ENCODE data around the gene ADARB1. TPM values are rescaled to one million over a fixed set of nuclear protein-coding genes. Genes with fewer than 3 reads are reported as not detected.

Gene ADARB1
- total RNA-seq, 1 experiment from 2014 or later, result 7.9 TPM

DNA sequence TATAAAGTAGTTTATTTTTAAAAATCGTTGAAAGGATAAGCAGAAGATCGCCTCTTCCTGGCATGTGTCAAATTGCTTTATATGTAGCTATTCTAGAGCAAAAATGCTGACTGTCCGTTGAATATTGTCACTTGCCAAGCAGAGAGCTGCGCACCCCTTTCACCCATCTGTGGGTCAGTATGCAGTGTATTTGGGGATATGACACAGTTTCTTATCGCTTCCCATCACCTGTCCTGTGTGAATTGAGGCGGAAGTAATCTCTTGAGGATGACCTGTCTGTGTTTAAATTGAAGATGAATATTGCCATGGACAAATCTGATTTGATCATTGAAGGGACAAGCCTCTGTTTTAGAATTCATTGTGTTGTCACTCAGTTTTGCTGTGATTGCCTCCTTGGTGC, 161.1 kb downstream of the ADARB1 start:
- H3K27me3 ChIP-seq (replicated peaks), result no peaks in the 10 kb centered on the region
- H3K36me3 ChIP-seq, result no peaks in the 10 kb centered on the region
- DNase-seq (ENCODE audit: low read depth in 1 of 2, low spot score in 2 of 2), result no peak
- H3K9me3 ChIP-seq (replicated peaks), result no peaks in the 10 kb centered on the region
- H3K27ac ChIP-seq, result no peak overlapping the region
- H3K4me3 ChIP-seq, result no peak overlapping the region
- H3K4me1 ChIP-seq (replicated peaks), result no peaks in the 10 kb centered on the region

DNA sequence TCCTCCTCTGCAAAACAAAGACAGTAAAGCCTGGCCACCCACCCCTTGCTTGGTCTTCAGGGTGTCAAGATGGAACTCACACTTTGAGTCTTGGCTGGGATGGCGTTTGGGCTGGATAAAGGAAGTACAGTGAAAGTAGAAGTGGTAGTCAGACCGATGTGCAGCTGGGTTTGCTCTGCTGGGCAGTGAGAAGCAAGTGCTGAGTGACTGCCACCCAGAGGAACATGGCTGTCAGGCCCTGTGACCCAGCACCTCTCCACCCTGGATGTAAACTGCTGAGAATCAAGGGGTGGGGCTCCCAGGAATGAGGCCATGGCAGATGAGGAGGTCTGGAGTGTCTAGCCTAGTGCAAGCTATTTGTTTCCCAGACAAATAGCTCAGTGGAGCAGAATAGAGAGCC, 162.1 kb downstream of the ADARB1 start:
- DNase-seq (ENCODE audit: low read depth in 1 of 2, low spot score in 2 of 2), result no peak
- H3K27me3 ChIP-seq (replicated peaks), result no peaks in the 10 kb centered on the region
- H3K4me1 ChIP-seq (replicated peaks), result no peaks in the 10 kb centered on the region
- no peaks in the 10 kb centered on the region for H3K36me3 ChIP-seq
- H3K9me3 ChIP-seq (replicated peaks), result no peaks in the 10 kb centered on the region
- no peak overlapping the region for H3K4me3 ChIP-seq
- H3K27ac ChIP-seq, result no peak overlapping the region

DNA sequence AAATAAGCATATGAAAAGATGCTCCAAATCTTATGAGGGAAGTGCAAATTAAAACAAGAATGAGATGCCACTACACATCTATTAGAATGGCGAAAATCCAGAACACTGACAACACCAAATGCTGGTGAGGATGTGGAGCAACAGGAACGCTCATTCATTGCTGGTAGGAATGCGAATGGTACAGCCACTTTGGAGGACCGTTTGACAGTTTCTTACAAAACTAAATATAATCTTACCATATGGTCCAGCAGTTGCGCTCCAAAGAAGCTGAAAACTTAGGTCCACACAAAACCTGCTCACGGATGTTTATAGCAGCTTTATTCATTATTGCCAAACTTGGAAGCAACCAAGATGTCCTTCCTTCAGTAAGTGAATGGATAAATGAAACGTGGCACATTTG, 163.0 kb downstream of the ADARB1 start:
- Histone ChIP-seq H3K4me3 (no peak overlapping the region), H3K36me3 (no peaks in the 10 kb centered on the region), H3K4me1 (replicated peaks) (no peaks in the 10 kb centered on the region), H3K9me3 (replicated peaks) (no peaks in the 10 kb centered on the region), H3K27me3 (replicated peaks) (no peaks in the 10 kb centered on the region), H3K27ac (no peak overlapping the region)
- DNase-seq (ENCODE audit: low read depth in 1 of 2, low spot score in 2 of 2), result no peak

DNA sequence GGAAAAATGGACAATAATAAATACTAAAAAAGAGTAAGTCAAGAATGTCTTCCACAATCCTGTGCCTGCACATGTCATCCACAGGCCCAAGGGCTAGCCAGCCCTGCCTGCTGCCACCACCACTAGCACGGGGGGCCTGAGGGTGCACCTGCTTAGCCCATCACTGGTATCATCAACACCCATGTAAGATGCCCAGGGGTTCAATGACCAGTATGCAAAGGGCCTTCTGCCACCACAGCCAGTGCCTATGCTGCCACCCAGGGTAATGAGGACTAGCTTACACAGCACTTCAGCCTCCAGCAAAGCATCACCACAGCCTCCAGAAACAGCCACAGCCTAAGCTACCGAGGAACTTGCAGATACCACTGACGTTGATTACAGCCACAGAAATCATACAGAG, 167.0 kb downstream of the ADARB1 start:
- Histone ChIP-seq H3K4me3 (no peak overlapping the region), H3K27ac (no peak overlapping the region), H3K36me3 (no peaks in the 10 kb centered on the region), H3K4me1 (replicated peaks) (no peaks in the 10 kb centered on the region), H3K9me3 (replicated peaks) (peaks cover 7% of the 10 kb centered on the region; the same call in 1 of the 2 replicates), H3K27me3 (replicated peaks) (no peaks in the 10 kb centered on the region)
- no peak for DNase-seq (ENCODE audit: low read depth in 1 of 2, low spot score in 2 of 2)

DNA sequence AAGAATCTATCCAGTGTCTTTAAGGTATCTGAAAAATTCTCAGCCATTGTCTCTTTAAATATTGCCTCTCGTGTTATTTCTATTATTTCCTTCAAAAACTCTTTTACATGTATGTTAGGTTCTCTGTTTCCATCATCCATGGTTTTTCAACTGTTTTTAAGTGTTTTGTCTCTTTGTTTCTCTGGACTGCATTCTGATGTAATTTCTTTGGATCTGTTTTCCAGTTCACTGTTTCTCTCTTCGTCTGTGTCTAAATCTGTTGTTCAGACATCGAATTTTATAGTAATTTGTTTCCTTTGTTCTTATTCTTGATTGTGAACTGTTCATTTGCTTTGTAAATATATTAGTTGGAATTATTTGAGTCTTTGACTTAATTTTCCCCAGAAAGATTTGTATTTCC, 169.2 kb downstream of the ADARB1 start:
- Histone ChIP-seq H3K4me3 (no peak overlapping the region), H3K27me3 (replicated peaks) (no peaks in the 10 kb centered on the region), H3K4me1 (replicated peaks) (peaks cover 1% of the 10 kb centered on the region), H3K9me3 (replicated peaks) (peaks cover 7% of the 10 kb centered on the region; the same call in 1 of the 2 replicates), H3K27ac (no peak overlapping the region), H3K36me3 (no peaks in the 10 kb centered on the region)
- no peak for DNase-seq (ENCODE audit: low read depth in 1 of 2, low spot score in 2 of 2)

DNA sequence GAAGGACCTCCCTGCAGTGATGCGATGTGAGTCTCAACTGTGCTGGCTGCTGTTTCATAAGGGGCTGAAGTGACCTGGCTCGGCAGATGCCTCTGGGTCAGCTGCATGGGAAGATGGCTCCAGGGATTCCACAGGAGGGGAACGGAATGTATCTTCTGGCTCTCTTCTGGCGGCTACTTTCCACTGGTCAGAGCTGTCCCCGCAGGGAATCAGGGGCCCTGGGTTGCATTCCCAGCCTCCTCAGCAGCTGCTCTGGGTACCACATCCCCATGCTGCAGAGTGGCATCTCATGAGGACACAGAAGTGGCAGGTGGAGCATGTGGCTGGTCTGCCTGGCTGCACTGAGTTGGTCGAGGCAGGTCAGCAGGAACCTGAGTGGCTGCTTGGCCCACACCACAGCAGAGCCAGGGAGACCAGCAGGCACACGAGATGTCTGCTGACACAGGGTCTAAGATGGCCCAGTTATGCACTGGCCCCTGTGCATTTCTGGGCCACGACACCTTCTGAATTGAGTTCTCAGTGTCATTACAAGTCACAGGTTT, 170.5 kb downstream of the ADARB1 start:
- Histone ChIP-seq H3K4me1 (replicated peaks) (peaks cover 8% of the 10 kb centered on the region), H3K4me3 (no peak overlapping the region), H3K27me3 (replicated peaks) (no peaks in the 10 kb centered on the region), H3K36me3 (no peaks in the 10 kb centered on the region), H3K9me3 (replicated peaks) (peaks cover 7% of the 10 kb centered on the region; the same call in 1 of the 2 replicates), H3K27ac (no peak overlapping the region)
- no peak for DNase-seq (ENCODE audit: low read depth in 1 of 2, low spot score in 2 of 2)

DNA sequence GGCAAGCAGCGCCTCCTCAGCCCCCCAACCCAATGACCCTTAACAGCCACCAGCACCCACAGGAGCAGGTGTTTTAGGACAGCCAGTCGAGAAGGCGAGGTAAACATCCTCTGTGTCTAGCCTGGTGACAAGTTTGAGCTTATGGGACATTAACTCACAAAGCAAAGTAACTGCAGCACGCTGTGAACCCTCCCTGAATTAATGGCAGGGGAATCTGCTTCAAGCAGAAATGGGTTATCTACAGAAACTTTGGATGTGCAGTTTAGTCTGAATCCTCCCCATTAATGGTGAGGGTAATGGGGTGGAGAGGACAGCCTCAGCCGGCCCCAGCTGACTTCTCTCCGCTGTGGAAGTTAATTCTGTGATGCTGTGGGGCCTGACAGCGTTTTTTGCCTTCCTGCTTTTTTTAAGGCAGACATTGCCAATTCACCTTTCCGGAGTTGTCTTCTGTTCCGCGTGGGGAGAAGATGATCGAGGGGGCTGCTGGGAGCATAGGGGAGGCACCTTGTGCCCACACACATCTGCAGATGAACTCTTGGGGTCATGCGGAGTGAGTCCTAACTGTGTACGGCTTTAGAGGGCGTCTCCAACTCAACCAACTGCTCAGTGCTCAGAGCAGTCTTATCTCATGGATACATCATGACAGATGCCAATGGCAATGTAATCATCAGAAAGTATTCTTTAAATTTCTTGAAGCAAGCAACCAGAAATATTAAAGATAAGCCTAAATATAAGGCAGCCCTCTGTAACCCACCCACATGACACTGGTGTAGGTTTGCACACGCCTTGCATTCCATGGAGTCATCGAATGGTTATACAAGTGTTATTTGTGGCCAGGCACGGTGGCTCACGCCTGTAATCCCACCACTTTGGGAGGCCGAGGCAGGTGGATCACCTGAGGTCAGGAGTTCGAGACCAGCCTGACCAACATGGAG, 172.3 kb downstream of the ADARB1 start:
- Histone ChIP-seq H3K4me1 (replicated peaks) (peaks cover 8% of the 10 kb centered on the region), H3K4me3 (no peak overlapping the region), H3K27ac (no peak overlapping the region), H3K9me3 (replicated peaks) (peaks cover 7% of the 10 kb centered on the region; the same call in 1 of the 2 replicates), H3K27me3 (replicated peaks) (no peaks in the 10 kb centered on the region), H3K36me3 (no peaks in the 10 kb centered on the region)
- DNase-seq (ENCODE audit: low read depth in 1 of 2, low spot score in 2 of 2), result no peak

DNA sequence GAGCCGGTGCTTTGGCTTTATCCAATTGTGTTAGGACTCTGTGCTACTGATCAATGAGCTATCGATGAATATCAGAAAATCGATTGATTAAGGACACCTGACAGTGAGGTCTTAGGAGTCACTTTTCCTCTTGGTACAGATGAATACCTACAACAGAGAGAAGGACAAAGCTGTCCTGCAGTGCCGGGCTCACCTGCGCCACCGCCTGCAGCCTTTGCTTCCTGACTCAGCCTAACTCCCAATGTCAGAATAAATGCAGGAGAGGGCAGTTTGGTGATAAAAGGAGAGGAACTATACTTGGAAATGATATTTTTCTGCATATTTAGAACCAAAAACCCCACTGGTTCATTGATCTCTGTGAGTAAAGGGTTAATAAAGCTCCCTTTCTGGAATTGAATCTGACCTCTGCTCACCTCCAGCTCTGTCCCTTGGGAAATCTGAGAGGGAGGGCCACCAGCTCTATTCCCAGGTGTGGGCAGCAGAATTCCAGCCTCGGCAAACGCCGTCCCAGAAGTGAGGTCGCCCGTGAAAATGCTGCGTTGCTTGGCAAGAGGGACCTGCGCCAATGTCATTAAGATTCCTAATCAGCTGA, 174.0 kb downstream of the ADARB1 start:
- Histone ChIP-seq H3K9me3 (replicated peaks) (peaks cover 7% of the 10 kb centered on the region; the same call in 1 of the 2 replicates), H3K4me3 (peak overlapping the region; percentile 22), H3K4me1 (replicated peaks) (peaks cover 13% of the 10 kb centered on the region), H3K36me3 (no peaks in the 10 kb centered on the region), H3K27ac (no peak overlapping the region), H3K27me3 (replicated peaks) (no peaks in the 10 kb centered on the region)
- no peak for DNase-seq (ENCODE audit: low read depth in 1 of 2, low spot score in 2 of 2)

DNA sequence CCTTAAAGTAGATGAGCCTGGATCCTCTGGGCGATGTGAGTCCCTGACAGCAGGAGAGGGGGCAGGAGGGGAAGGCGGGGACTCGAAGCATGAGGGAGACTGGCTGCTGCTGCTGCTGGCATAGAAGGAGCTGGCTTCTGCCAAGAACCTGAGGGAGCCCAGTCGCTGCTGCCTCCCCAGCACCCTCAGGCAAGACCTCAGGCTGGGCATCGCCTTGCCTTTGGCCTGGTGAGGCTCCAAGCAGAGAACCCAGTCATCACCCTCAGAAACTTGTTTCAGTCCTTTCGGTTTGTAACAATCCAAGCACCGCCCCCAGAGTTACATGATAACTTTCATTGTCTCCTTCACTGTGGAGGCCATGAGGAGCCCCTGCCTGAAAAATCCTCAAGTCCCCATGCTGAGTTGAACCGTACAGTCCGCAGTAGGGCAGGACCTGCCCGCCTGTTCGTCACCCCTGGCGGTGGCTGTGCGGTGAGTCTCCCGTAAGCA, 174.6 kb downstream of the ADARB1 start:
- H3K4me1 ChIP-seq (replicated peaks), result peaks cover 15% of the 10 kb centered on the region
- peak overlapping the region; percentile 22 for H3K4me3 ChIP-seq

DNA sequence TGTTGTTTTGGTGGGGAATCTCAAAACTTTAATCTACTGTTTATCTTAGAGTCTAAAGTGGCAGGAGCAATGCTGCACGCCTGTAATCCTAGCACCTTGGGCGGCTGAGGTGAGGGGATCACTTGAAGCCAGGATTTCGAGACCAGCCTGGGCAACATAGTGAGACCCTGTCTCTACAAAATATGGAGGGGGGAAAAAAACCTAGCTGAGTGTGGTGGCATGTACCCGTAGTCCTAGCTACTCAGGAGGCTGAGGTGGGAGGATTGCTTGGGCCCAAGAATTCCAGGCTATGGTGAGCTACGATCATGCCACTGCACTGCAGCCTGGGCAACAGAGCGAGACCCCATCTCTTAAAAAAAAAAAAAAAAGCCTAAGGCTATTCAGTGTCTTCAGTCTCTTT, 175.2 kb downstream of the ADARB1 start:
- H3K36me3 ChIP-seq, result no peaks in the 10 kb centered on the region
- H3K4me1 ChIP-seq (replicated peaks), result peaks cover 15% of the 10 kb centered on the region
- H3K4me3 ChIP-seq, result no peak overlapping the region
- H3K9me3 ChIP-seq (replicated peaks), result no peaks in the 10 kb centered on the region
- H3K27ac ChIP-seq, result no peak overlapping the region
- no peak for DNase-seq (ENCODE audit: low read depth in 1 of 2, low spot score in 2 of 2)
- H3K27me3 ChIP-seq (replicated peaks), result no peaks in the 10 kb centered on the region; the same call in 1 of the 2 replicates

More for the DNA sequence above, 174.6 kb downstream of the ADARB1 start:
- H3K9me3 ChIP-seq (replicated peaks), result peaks cover 3% of the 10 kb centered on the region; the same call in 1 of the 2 replicates
- DNase-seq (ENCODE audit: low read depth in 1 of 2, low spot score in 2 of 2), result peak in 1 of 2 experiments; percentile 21
- H3K36me3 ChIP-seq, result no peaks in the 10 kb centered on the region
- no peaks in the 10 kb centered on the region for H3K27me3 ChIP-seq (replicated peaks)
- no peak overlapping the region for H3K27ac ChIP-seq

DNA sequence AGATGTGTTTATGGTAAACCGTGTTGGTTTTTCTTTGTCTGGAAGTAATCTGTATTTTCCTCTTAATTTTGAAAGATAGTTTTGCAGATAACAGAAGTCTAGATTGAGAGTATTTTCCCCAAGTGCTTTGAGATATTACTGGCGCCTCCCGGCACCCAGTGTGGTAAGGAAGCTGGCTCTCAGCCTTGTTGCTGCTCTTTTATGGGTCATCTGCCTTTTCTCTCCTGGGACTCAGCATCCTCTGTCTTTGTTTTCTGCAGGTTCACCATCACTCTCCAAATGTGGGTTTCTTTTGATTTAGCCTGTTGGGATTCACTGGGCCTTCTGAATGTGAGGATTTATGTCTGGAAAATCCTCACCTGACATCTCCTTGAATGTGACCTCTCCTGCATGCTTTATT, 175.9 kb downstream of the ADARB1 start:
- H3K27ac ChIP-seq, result no peak overlapping the region
- no peaks in the 10 kb centered on the region for H3K36me3 ChIP-seq
- no peak for DNase-seq (ENCODE audit: low read depth in 1 of 2, low spot score in 2 of 2)
- H3K27me3 ChIP-seq (replicated peaks), result peaks cover 6% of the 10 kb centered on the region; the same call in 1 of the 2 replicates
- H3K4me1 ChIP-seq (replicated peaks), result peaks cover 15% of the 10 kb centered on the region
- no peak overlapping the region for H3K4me3 ChIP-seq
- H3K9me3 ChIP-seq (replicated peaks), result no peaks in the 10 kb centered on the region

DNA sequence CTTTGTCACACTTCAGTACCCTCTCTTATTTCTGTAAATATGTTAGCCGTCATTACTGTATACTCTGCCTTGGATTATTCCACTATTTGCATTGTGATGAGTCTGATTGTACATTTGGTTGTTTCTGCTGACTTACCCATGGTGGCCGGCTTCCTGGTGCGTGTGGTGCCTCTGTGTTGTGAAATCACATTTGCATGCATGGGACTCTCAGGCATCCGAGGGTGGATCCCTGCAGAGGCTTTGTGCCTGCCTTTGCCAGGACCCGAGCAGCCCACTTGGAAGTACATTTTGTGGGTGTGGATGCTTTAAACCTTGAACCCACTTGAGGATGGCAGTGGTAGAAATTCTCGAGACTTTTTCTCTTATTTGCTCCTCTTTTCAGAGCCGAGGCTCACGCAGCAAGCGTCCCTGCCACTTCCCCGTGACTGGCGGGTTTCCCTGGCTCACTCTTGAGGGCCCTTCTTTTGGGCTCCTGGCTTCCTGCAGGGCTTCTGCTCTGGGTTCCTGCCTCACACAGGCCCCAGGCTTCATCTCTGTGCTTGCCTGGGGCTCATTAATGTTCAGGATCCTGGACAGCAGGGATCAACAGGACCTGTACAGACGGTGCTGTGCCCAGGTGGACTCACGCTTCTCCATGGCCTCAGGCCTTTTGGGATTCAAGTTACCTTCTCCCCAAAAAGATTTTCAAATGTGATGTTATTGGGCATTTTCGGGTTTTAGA, 176.7 kb downstream of the ADARB1 start:
- Histone ChIP-seq H3K27ac (no peak overlapping the region), H3K4me1 (replicated peaks) (peaks cover 15% of the 10 kb centered on the region), H3K36me3 (no peaks in the 10 kb centered on the region), H3K9me3 (replicated peaks) (no peaks in the 10 kb centered on the region), H3K4me3 (no peak overlapping the region), H3K27me3 (replicated peaks) (peaks cover 6% of the 10 kb centered on the region; the same call in 1 of the 2 replicates)
- no peak for DNase-seq (ENCODE audit: low read depth in 1 of 2, low spot score in 2 of 2)

DNA sequence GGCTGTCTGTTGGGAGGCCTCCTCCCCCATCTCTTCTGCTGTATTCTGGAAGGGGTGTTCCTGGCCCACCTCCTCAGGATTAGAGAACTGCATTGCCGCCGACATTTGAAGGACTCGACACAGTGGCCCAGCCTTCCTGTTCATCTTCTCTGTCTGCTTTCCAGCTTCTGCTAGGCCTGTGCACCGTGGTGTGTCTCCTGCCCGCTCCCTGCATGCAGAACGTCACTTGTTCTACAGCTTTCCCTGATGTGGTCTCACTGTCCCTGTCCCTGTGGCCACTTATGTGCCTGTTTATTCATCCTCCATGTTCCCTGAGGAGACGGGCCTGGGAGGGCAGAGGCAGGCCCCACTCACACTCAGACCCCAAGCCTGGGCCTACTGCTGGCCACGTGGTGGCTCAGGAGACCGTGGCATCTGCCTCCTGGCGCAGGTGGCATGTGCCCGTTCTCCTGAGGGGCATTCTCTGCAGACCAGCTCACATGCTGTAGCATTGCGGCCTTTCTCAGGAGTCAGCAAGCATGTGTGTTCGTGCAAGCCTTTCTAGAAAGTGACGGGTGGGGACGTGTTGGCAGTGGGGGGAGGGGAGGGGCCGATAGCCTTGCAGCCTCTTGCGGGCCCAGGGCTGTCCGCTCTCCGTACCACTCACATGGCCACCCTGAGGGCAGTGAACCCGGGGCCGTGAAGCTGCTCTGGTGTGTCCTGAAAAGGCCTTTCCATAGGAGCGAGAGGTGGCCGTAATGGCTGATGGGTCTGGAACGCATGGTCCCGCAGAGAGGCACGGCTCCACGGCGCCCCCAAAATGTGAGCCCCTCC, 177.5 kb downstream of the ADARB1 start:
- Histone ChIP-seq H3K36me3 (no peaks in the 10 kb centered on the region), H3K4me3 (no peak overlapping the region), H3K27me3 (replicated peaks) (peaks cover 10% of the 10 kb centered on the region; the same call in 1 of the 2 replicates), H3K9me3 (replicated peaks) (no peaks in the 10 kb centered on the region), H3K27ac (no peak overlapping the region), H3K4me1 (replicated peaks) (peaks cover 15% of the 10 kb centered on the region)
- DNase-seq (ENCODE audit: low read depth in 1 of 2, low spot score in 2 of 2), result no peak
